GM19467 (cell line): ENCODE results near the gene OAT.

Source experiments
- ATAC-seq: cut with Tn5 transposase; IDR thresholded peaks from one replicate; pipeline ENCODE4 v1.9.1; 2021; ENCODE audit warnings: mild to moderate bottlenecking, moderate library complexity; ENCODE audit not compliant: unreplicated experiment

The OAT gene

DNA sequence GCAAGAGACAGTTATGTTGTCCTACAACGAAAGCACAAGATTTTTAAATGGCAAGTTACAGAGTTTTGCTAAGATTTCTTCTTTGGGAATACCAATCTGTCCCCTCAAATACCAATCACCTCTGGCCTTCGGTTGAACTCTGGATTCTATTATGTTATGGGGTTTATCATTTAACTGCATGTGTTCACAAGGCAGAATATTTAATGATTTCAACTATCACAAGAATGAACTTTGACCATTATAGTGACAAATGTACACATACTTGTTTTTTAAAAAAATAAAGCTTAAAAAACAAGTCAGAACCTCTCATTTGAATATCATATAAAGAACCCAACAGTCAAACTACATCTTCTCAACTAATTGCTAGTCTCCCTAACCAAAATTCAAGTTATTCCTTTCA, 11.3 kb downstream of the OAT start:
- no peak for ATAC-seq

DNA sequence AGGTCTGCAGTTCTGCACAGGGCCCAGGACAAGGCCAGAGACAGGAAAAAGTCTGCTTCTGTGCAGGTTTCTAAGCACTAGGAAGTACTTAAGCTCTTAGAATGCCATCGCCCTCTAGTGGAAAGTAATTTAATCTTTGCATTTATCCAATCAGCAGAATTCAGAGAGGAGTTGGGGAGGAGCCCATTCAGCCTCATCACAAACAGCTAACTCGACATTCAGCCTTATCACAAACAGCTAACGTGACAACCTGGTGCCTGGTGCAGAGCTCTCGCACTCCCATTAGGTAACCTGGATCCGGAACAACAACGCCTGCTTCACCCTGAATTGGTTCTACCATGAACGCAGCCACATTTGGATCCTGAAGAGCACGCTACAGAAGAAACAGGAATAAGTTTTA, 15.2 kb downstream of the OAT start:
- ATAC-seq = peak; percentile 95

DNA sequence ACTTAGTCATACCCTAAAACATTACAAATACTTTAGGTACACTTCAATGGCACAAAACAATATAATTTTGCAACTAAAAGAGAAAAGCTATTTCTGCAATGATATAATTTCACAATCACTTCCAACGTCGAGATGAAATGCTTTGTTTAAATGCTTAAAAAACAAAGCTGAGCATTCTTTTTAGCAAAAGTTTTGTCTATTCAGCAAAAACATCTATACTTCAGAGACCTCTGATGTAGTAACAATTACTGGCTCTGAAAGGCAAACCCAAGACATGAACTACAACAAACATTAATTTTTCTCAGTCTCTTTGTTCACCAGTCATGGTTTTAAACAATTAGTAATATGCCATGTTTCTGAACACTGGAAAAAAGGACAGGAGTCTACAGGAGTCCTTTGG, 16.4 kb downstream of the OAT start:
- no peak for ATAC-seq

DNA sequence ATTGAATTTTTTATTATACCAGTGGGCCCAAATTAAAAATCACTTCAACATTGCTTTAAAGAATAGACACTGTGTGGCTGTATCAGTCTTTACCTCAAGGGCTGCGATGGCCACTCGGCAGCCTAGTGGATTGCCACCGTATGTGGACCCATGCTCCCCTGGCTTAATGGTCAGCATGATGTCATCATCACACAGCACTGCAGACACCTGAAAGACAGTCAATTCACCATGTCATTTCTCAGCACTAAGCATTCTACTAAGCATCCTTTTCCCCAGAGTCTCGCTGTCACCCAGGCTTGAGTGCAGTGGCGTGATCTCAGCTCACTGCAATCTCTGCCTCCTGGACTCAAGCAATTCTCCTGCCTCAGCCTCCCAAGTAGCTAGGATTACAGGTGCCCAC, 17.1 kb downstream of the OAT start:
- ATAC-seq = no peak

DNA sequence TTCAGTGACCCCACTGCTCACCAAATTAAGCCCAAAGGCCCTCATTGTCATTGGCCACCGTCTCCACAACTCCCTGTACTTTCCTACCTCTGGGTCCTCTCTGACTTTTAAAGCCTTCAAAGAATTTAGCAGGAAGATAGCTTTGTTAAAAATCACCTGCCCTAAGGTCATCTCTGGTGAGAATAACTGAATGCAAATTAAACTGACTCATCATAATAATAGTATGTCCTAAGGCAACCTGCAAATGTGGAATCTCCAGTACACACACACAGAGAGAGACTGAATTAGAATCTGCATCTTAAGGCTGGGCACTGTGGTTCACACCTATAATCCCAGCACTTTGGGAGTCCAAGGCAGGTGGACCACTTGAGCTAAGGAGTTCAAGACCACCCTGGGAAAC, 24.1 kb downstream of the OAT start:
- ATAC-seq = no peak

DNA sequence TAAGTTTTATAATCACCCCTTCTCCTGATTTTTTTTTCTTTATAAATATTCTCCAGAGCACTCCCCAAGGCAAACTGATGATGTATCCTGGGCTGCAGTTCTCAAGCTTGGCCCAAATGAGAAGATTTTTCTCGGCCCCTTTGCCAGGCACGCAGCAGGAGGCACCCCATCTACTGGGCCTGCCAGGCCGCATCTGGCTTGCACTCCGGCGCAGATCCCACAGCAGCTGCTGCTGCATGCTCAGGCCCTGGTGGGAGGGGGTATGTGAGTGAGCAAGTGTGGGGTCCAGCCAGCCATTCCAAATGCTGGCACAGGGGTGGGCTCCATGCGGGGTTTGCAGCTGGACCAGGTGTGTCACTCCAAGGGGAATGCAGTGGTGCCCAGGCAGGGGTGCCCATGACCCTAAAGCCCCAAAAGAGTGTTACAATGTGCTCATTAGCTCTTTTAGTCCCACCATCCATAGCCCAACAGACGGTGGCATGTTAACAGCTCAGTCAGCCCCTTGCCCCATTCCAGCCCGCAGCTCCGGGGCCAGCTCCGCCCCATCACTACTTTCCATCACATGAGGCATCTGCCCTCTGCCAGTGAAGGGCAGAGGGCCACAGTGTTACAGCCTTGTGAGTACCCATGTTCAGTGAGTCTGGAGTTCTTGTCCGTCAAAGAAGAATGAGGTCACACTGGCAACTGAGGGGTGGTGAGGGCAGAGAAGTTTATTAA, 25.9 kb downstream of the OAT start:
- ATAC-seq = no peak

DNA sequence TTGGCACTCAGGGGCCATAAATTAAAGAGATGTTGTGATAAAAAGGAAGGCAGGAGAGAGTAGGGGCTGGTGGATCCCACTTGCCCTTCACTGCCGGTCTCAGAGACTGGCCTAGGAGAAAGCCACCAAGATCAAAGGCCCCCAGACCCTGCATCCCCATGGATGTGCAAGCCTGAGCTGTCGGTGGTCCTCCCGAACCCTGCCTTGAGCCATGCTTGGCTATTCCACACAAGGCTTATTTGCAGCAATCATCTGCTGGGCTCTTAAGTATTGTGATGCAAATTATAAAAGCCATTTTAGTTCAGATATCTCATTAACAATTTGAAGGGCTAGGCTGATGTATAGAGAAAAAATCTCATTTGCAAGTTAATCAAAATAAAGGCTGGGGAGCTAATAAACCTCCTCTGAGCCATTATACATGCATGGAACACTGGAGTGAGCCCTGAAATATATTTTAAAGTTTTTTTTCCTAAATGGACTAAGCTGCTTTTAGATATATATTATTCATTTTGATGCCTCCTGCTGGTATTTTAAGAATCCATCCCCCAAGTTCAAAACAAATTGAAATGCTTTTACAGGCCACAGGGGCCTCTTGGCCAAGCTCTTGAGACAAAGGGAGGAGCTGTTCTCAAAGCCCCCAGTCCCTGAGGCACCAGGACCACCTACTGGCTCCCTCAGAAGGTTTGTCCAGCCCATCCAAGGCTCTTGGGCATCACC, 28.1 kb downstream of the OAT start:
- ATAC-seq = no peak

DNA sequence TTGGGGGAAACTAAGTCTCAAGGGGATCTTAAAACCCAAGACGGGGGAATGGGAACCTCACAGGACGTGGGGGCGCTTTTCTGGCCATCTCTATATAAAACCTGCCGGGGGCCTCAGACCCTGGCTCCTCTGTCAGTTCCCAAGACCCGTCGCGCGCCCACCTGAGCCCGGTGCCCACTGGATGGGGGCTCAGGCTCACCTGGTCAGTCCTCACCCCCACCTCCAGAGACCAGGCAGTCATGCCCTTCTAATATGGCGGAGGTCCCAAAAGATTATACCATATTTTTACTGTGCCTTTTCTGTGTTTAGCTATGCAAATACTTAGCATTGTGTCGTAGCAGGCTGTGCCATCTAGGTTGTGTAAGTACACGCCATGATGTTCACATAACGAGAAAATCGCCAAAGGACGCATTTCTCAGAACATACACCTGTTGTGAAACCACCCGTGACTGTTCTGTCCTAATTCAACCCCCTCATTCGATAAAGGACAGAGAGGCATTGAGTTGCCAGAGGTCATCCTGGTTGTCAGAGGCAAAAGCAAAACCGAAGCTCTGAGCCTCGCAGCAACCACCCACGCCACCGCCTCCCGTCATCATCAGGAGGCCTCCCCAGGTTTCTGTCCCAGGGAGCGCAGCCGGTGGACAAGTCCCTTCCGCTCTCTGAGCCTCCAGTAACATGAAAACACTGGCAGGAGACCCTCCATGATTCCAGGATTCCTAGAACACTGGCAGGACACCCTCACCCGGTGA, 28.9 kb downstream of the OAT start:
- ATAC-seq = no peak

DNA sequence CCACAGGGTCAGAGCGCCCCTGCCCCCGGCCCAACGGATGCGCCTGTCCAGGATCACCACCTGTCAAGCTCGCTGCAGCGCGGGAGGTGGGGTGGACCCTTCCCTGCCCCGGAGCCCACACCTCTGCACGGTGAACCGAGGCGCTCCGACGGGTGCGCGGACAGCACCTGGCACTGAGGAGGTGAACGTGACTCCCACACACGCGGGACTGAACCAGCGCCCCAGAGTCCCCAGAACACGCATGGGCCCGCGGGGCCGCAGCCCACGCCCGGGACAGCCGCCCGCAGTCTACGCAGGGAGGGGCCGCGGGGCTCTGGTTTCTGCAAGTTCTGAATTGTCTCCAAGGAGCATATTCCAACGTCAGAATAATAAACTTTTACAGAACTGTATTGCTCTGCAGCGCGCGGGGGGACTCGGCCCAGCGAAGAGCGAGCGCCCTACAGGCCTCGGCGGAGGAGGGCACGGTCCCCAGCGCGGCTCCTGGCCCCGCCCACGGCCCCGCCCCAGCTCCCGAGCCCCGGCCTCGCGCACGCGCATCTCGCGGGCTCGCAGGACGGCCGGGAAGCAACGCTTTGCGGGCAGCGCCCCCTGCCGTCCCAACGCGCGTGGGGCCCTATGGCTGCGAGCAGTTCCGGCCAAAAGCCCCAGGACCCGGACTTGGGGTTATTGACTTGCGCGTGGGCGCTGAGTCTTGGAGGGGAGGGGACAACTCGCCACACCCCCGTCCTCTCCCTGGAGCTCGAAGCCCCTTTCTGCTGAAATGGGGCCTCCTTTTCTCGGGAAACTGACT, 29.7 kb downstream of the OAT start:
- peak; percentile 91 for ATAC-seq

DNA sequence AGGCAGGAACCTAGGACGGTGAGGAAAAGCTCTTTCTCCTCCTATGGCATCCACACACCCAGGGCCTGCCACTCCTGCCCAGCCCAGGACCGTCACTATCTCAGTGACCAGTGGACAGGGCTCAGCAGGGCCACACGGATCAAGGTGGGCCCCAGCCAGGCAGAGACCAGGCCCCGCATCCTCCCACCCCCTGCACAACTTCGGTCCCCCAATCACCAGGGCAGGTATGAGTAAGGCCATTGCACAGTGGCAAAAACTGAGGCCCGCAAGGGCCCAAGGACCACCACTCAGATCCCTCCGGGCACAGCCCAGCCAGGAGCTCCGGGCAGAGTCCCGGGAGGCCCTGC, 30.3 kb downstream of the OAT start:
- ATAC-seq = no peak

DNA sequence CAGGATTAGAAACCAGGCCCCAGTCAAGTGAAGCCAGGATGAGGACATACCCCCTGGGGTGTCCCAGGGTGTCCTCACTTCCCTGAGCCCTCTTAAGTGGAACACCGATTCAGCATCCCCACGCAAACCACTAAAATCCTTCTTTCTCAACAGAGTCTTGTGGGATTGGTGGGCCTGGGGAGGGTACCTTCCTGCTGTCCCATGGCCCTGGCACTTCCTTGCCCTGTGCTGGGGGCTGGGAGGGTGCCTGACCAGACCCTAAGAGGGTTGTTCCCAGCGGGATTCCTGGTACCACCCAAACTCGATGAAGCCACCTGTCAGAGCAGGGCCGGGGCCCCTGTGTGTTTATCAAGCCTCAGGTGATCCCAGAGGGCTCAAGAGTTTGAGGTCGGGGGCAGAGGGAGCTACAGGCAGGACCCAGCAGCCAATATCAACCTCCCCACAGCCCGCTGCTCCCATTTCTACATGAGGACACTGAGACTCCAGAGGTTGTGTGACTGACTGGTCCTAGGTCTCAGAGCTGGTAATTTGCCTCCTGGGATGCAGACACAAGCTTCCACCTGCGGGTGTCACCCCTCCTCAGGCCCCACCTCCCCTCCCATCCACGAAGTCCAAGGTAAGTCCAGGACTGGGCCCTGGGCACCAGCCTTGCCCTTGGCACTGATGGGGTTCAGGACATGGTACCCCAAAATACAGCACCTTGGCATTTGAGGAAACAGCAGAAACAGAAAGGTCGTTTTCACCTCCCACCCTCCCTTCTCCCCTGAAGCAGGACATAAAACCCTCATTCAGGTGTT, 31.4 kb downstream of the OAT start:
- ATAC-seq = no peak

DNA sequence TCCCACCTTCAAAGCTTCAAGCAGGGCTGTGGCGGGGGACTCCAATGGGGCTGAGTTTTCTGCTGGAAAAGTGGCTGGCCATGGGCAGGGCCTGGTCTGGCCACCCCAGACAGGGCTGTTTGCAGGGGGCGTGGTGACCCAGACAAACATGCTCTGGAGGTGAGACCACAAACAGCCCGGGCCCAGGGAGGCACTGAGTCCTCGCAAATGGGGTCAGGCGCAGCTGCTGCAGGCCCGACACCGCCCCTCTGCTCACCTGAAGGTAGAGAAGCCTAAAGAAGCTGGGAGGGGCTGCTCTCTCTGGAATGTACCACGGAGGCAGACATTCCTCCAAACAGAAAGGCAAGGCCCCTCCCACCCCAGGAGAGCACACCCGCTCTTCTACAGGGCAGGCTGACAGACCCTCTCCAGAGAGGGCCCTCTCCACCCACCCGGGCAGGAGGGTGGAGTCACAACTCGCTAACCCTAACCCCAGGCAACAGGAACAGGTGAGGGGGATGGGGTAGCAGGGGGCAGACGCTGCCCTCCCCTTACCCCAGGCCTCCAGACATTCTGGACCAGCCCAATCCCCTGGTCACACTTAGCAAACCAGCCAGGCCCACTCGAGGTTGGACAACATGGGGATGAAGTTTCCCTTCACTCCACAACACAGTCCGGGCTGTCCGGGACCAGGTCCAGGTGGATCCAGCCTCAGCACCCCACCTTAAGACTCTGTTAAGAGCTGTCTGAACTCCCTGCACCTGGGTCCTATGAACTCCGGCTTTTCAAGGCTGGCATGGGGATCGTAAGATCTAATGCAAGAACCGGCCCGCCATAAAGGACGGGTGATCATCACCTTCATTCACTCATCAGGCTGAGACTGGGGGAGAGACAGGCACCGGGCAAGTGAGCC, 32.3 kb downstream of the OAT start:
- ATAC-seq = no peak

DNA sequence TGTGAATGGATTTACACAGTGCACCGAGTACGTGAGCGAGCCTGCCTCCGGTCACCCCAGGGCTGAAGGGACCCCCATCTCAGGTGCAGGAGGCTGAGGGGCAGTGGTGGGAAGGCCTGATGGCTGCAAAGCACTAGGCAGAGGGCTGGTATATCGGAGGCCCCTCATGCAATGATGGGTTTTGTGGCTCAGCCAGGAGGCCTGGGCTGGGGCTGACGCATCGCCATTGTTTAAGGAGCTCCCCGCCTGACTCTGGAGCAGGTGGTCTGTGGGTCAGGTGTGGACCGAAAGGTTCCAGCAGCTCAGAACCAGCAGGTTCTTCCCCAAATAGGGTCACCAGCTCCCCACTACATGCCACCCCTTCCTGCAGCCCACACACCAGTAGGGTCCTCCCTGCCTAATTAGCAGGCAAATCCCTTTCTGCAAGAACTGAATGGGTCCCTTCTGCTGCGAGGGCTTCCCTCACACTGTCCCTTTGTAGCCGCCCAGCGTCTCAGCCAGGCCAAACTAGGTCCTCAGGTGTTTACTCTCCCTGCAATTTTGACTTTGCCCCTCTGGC, 33.0 kb downstream of the OAT start:
- ATAC-seq = no peak

DNA sequence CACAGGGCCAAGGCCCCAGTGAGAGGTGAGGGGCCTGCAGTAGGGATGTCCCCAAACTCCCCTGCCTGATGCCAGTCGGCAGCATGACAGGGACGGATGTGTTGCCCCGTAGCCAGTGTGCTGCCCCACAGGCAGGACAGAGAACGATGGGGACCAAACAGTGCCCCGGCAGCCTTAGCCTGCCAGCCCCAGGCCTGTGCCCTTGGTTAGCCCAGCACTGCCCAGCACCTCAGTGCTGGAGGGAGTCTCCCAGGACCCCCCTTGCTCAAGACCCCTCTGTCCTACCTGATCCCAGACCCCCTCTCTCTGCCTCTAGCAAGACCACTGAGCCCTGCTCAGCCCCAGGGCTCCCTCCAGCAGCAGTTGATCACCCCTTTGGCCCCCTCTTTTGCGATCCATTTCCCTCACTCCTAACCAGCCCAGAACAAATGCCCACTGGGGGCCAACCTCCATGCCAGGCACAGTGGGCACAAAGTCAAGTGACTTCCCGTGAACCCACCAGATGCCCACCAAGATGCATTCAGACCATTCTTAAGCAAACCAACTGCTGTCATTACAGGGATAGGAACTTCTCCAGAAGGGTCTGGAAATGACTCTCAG, 34.0 kb downstream of the OAT start:
- ATAC-seq = no peak

DNA sequence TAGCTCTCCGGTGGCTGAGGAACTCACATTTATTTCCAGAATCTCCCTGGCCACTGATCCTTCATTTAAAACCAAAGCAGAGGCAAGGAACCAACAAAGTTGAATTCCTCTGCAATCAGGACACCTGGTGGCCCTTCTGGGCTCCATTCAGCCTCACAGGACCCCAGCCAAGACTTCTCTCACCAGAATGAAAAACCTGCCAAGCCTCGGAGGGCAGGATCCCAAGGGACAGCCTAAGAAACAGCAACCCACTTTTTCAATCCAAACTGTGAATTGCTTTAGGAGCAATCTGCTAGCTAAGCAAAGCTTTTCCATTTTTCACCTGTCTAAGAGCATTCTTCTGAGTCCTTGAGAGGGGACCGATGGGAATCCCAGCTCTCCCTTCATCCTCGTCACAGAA, 34.6 kb downstream of the OAT start:
- no peak for ATAC-seq

DNA sequence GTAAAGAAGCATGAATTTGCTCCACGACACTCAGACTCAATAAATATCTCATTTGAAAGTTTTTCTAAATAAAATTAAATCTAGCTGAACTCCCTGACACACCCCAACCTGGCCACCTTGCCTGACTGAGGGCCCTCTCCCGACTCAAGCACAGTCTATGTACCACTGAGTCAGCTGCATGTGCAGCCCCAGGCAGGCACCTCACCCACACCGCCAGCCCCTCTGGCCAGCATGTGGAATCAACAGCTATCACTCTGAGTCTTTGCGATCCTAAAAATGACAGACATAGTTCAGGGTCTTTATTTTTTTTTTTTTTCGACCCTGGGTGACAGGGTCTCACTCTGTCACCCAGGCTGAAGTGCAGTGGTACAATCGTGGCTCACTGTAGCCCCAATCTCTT, 35.2 kb downstream of the OAT start:
- no peak for ATAC-seq

DNA sequence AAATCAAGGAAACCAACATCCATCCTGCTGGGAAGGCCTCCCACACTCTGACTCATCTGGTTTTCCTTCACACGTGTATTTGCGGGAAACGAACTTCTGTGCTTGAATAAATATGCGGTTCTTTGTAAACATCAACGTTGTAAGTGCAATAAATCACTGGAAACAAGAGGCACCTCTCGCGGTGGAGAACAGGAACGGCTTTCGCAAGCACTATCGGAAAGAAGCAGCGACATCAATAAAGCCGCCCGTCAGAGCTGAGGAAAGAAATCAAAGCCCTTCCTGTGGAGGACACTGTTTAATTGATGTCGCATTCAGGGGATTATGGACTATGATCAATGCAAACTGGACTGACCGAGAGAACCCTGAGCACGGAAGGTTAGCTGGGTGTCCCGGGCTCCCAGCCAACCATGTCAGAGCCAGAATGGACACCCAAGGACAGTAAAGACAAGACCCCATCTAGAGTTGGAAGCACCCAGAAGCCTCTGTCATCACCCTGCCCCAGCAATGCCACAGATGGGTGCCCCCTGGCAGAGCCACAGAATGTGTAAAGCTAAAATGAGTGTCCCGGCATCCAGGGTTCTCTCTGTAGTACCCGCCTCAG, 37.6 kb downstream of the OAT start:
- ATAC-seq = no peak

DNA sequence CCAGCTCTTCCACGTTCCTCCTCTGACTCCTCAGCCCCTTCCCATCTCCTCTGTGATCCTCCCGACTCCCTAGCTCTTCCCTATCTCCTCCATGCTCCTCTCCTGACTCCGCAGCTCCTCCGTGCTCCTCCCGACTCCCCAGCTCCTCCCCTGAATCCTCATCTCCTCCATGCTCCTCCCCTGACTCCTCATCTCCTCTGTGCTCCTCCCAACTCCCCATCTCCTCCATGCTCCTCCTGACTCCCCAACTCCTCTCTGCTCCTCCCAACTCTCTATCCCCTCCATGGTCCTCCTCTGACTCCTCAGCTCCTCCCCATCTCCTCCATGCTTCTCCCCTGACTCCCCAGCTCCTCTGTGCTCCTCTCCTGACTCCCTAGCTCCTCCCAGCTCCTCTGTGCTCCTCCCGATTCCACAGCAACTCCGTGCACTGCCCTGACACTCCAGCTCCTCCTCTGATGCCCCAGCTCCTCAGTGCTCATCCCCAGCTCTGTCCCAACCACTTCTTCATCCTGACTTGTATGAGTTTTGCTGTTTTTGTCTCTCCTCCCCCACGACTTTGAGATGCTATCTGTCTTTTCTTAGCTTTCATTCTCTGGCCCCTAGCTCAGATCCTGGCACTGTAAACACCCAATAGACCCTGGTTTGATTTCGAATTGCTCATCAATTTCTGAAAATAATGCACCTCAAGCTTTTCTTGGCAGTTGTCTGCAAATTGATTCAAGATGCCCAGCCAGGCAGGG, 38.3 kb downstream of the OAT start:
- no peak for ATAC-seq
